ENCODE results near the gene VTI1A.

Gene VTI1A

DNA sequence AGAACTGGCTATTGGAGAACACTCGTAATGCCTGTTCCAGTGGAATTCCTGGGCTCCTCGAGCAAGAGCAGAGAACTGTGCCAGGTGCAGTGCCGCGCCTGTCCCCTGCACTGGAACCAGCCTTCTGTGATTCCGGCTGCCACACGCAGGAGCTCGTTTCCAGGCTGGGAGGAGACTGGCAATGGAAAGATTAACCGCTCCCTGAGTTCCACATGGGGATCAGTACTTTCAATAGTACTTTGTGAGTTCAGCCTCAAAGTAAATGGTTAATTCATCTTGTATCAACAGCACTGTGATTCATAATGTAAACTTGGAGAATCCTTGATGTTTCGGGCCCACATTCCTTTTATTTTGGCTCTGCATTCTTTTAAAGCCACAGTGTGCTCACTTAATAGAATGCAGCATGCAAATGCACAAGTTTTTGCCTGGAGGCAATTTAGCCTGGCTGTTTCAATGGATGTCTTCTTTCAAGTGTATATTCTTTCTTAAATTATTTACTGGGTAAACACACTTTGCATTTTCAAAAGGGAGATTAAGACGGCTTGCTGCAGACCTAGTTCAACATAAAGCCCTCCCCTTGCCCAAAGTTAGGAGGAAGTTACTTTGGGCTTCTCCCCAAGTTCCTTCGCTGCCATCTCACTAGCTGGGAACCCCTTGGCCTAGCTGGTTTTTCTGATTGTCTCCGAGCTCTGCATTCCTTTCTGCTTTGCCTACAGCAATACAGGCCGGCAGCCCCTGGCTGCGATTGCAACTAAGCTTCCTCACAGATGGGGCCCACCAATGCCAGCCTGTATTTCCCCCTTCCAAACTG, 364.9 kb downstream of the VTI1A start:
- DNase-seq (ENCODE audit: low spot score): peak; percentile 87

DNA sequence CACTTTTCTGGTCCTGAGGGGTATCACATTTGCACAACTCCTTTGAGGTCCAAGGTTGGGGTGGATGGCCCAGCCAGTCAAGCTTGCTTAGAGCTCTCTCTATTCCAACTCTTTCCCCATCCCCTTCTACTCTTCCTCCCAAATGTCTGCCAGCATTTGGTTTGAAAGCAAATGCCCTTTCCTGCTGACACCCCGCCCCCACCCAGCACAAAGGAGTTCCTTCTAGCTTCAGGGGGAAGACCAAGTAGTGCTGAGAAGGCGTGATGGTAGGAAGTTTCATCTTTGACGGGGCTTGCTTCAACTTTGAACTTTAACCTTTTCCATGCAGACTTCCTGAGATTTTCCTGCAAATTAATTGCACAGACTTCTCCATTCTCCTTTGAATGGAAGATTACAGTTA, 365.6 kb downstream of the VTI1A start:
- peak; percentile 5 for DNase-seq (ENCODE audit: low spot score)

DNA sequence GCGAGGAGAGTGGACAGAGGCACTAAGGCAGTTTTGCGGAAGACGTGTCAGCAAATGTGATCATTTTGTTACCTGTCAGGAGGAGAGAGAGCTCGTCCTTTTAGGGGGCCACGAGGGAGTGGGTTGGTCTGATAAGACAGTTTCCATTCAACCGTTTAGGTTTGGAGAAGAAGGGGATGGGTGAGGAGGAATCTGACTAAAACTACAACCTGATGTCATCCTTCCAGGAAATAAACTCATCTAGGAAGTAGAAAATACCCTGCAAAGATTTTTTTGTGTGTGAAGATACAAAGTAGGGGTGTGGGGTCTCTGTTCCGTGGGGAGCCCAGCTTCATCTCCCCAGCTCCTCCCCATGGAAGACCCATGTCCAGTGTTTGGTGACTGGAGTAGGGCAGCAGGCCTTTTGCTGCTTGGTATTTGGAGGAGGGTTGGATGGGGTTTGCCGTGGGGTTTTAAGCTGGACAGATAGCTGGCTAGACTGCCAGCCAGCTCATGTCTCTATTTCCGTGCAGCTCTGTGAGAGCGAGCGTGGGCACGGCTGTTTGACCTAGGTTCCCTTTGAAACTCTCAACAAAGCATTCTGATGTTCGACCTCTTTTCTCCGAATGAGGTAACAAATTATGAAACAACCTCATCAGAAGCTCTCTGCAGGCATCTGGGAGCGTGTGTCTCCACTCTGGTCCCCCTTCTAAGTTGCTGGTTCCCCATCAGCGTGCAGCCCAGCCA, 367.0 kb downstream of the VTI1A start:
- no peak for DNase-seq (ENCODE audit: low spot score)

DNA sequence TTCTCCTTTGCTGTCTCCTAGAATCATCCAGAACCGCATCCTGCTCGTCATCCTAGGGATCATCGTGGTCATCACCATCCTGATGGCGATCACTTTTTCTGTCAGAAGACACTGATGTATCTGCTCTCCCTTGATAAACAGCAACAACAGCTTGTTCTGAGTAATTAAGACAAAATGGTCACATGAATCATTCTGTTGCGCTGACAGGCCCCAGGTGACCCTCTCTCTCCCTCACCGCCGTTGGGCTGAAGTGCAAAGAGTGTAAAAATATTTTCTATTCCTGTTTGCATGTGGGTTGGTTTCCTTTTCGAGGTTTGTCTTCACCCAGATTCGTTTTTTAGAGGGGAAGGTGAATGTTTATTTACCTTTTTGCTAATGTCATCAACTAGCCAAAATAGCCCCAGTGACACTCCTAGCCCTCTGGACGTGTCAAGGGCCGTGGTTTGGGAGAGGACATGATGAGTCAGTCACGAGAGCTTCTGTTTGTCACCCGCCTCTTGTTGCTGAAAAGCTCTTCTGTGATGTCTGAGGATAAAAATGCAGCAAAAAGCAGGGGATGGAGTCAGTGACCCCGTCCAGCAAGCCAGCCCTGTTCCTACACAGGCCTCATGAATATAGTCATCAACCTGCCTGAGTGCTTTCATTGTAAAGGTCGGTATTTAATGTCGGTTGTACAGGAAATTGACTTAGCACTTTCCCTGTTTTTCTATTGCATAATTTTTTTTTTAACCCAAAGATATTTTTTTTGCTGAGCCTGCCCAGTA, 368.4 kb downstream of the VTI1A start:
- peak; percentile 51 for DNase-seq (ENCODE audit: low spot score)

DNA sequence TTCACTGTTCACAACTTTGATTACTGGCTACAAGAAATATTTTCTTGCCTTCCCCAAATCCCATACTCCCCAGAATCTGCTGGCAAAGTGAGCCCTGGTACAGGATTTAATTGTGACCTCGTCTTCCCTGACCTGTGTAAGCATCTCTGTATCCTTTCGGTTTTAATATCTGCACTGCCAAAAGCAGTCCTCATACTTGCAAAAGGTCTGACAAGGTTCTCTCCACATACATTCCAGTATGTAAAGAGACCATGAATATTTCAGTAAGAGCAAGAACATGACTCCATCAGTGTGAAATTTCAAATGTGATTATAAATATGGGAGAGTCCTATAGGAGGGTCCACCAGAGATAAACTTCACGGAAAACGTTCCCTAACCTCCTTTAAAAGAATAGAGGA, 369.0 kb downstream of the VTI1A start:
- no peak for DNase-seq (ENCODE audit: low spot score)

DNA sequence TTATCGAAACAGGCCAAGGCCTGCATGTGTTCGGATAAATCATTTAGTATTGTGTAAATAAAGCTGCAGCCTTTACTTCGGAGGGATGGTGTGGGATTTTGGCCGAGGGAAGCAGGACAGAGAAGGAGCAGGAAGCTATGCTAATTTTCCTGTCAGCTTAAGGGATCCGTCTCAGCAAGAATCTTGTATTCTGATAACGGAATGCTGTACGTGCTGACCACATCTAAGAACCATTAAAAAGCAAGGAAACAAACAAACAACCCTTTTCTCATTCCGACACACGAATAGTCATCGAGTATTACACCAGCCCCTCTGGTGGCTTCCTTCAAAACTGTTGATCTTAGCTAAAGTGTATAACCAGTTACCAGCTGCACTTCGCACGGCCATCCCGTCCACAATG, 369.9 kb downstream of the VTI1A start:
- no peak for DNase-seq (ENCODE audit: low spot score)

DNA sequence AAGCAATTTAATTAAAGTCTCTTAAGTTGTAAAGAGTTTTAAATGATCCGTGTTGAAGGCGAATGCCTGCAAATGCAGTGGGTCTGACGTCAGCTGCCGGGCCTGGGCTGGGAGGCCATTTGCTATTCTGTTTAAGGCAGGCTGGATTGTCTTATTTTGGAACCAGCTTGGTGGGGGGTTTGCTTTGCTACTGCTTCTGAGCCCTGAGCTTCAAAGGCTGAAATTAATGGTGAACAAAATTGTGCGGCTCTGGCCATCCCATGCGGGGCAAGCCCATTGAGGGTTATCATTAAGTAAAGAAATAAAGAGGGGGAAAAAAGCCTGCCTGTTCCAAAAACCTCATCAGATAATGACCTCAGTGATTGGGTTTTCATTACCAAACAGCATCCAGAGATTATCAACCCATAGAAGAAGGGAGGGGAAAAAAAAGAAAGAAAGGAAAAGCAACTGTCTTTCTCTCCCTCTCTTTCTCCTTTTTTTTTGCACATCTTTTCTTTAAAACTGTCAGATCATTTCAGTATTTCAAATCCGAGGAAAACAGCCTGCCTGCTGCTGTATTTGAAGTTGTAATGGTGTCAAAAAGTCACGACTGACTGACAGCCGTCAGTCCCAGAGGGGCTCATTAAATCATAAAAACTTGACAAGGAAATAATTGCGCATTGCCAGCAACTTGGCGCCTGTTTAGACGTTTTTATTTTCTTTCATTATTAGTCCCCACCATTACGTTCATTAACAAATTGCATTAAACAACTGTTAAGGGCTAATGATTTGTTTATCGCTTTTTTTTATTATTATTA, 371.2 kb downstream of the VTI1A start:
- no peak for DNase-seq (ENCODE audit: low spot score)

DNA sequence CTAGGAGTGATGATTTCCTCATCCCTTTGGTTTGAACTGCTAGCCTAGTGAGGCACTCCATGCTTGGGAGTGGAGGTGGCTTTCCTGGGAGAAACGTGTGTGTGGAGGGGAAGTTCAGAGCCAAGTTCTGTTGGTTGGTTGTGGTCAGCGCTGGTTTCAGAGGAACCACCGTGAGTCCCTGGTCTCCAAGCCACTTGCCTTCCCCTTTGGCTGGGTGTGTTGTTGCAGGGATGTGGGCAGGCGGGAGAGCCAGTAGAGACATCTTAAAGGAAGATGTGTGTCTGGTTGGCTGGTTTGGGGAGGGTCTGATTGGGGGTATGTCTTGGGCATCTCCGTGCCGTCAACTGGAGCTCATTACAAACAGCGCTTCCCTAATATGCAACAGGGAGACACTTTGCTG, 372.2 kb downstream of the VTI1A start:
- no peak for DNase-seq (ENCODE audit: low spot score)

DNA sequence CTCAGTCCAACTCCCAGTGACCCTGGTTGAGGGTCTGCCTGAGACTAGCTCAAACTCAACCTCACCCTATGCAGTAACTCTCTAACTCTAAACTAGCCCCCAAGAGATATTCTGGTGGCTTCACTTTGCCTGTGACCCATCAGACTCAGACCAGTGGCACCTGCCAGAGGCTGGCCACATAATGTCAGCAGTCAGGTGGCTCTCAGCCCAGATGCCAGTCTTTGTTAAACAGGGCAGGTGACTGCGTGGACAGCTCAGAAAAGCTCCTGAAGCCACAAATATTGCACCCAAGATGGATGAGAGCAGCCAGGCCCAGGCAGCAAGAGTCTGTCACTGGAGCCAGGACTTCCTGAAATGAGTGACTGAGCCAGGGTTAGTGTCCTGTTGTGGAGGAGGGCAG, 373.3 kb downstream of the VTI1A start:
- DNase-seq (ENCODE audit: low spot score): no peak

DNA sequence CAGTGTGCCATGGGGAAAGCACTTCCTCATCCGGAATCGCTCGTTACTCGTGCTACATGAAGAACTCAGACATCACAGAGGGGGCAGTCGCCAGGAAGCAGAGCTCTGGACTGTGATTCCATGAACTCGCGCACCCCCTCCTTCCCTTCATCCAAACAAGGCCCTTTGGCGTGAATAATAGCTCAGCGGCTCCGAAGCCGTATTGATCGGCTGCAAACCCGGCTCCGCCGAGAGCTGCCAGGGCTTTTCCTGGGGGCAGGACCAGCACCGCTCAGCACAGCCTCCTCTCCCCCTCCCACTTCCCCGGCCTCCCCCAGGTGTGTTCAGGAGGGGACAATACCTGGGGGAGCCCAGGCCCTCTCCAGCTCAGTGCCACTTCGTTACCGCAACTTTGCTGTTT, 374.0 kb downstream of the VTI1A start:
- no peak for DNase-seq (ENCODE audit: low spot score)

DNA sequence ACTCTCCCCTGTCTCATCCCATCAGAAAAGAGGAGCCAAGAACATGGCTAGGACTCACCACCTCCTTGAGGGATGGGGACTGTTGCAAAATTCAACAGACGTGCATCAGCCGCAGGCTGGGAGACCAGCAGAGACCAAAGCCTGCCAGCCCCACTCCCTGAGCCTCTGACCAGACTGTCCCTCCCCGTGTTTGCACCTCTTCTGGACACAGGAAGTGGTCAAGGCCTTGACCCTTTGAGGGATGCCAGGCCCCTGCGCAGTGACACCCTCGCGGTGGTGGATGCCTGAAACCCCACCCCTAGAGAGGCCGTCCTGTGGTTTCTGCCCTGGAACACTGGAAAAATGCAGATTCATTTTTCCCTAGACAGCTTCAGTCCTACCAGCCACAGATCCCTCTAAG, 374.6 kb downstream of the VTI1A start:
- DNase-seq (ENCODE audit: low spot score): no peak

DNA sequence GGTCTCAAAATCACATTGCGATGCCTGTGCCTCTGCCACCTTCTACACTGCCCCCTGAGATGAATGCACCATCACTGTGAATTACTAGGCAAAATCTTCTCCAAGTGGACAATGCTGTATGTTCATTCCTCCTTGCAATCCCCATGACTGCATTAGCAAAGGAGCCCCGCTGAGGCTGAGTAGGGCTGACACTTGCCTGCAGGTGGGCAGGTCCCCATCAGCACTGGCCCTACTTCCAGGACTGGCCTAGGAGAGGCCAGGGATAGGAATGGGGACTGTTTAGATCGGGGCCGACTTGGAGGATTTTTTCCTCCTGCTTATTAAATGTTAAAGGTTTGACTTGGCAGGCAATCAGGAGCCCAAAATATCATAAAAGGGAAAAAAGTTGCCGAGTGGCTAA, 376.0 kb downstream of the VTI1A start:
- no peak for DNase-seq (ENCODE audit: low spot score)

DNA sequence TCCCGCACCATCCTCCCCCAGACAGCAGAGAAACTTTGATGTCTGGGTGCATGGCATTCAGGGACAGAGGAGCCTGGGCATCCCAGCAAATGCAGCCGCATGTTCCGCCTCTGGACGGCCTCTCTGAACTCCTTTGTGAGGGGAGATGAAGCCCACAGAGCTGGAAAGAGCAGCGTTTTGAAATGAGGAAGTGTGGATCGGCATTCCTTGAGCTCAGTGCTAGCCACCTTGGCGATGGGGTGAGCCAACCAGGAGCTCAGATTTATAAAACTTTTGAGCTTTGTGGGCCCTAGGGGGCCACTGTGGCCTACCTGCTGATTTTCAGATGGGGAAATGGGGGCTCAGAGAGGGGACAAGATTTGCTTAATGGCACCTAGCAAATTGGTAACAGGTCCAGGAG, 376.6 kb downstream of the VTI1A start:
- DNase-seq (ENCODE audit: low spot score): no peak

DNA sequence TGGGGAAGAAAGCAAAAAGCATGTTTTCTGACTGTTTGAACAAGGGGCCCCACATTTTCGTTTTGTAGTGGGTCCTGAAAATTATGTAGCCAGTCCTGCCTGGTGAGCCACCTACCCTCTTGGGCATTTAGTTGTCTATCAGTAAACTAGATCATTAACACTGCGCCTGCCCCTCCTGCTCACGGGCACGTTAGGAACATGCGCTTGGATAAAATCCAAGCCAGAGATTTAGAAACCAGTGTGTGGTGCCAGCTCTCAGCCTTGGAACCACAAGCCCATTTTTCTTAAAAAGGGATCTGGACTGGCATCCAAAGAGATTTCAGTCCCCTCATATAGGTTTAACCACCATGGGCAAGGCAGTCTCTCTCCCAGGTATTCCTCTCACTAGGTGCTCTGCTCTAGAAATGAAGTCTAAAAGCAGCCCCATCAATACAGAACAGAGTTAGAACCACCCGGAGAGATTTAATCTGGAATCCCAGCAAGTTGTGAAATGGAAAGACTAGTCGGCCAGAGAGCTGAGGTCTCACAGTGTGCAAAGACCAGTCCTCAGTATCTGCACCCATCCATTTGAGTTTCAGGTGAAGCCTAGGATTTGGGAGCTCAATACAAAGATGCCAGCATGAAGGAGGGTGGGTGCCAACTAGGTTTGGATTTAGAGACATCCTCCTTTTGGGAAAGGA, 379.1 kb downstream of the VTI1A start:
- DNase-seq (ENCODE audit: low spot score): no peak

DNA sequence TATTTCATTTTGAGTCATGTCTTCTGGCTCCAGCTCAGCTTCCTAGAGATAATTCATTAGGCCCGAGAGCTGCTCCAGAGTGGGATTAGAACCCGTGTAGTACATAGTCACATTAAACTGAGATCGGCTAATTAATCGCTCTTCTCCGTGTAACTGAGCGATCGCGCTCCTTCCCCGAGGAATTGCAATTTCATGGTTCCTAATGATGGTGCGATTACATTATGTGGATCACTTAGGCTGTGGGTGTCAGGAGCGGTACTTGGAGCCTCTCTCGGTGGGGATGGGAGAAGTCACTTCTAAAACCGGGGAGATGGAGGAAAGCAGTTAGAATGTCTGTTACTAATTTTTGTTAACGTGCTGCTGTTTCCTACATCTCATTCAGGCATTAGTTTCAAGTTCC, 380.1 kb downstream of the VTI1A start:
- no peak for DNase-seq (ENCODE audit: low spot score)

DNA sequence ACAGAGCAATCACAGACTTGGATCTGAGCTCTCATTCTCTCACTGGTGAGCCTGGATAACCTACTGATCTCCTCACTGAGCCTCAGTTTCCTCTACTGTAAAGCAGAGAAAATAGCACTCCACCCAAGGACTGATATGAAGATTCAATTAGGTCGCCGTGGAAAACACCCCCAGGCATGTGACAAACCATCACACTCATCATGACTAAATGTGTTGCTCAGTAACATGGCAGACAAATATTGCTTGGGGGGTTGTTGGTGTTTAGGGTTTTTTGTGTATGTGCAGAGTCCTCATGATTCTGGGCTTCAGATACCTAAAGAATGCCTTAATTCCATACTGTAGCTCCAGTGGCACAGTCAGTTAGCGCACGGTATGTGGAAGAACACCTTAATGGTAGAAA, 380.9 kb downstream of the VTI1A start:
- no peak for DNase-seq (ENCODE audit: low spot score)

DNA sequence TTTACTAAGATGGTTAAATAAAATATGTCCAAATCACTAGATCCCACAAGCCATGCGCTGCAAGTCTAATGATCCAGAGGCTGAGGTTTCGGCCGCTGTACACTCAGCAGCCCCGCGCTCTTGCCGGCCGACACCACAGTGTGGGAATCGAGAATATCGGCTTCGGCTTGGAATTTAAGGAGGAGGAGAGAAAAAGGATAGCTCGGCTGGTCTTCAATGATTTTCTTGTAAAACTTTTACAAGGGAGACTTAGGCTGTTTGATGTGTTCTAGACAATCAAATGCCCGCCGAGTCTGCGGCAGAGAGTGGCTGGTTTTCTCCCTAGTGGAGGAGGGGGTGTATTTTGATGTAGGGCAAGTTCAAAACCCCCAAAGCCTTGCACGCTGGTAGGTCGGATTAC, 384.8 kb downstream of the VTI1A start:
- DNase-seq (ENCODE audit: low spot score): no peak

DNA sequence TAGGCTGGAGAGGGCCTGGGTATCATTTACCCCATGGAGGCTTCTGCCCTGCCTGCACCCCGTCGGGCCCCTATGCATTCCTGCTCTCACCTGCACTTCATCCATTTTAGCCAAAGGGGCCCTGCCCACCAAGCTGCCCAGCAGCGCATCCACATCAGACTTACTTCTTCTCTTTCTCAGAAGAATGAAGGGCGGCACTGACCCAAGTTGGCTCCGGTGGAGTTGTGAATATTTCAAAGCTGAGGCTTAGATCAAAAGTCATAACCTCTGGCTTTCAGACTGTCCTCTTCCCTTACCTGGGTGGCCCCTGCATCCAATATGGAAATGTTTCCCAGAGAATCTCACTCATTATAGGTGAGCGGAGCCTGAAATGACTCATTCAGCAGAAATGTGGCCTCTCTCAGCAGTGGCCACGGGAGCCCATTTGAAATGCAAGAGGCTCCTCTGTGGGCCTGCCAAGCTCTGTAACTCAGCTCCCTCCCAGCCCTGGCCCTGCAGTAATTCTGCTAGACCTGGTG, 385.4 kb downstream of the VTI1A start:
- no peak for DNase-seq (ENCODE audit: low spot score)

DNA sequence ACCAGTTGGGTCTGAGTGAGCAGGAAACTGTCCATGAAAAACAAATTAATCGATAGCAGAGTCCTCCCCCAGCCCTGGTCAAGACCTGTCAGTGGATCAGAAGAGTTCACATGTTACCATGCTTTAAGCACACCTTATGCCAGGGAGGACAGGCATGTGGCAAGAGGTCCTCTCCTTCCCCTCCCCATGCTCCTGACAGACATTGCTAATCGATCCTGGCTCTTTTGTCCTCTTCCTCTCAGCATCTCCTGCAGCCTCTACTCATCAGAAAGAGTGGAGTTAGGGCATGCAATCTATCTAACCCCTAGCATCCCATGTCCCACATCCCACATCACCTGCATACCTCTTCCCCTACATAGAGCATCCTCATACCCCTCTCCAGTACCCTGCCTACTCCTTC, 385.9 kb downstream of the VTI1A start:
- DNase-seq (ENCODE audit: low spot score): no peak

DNA sequence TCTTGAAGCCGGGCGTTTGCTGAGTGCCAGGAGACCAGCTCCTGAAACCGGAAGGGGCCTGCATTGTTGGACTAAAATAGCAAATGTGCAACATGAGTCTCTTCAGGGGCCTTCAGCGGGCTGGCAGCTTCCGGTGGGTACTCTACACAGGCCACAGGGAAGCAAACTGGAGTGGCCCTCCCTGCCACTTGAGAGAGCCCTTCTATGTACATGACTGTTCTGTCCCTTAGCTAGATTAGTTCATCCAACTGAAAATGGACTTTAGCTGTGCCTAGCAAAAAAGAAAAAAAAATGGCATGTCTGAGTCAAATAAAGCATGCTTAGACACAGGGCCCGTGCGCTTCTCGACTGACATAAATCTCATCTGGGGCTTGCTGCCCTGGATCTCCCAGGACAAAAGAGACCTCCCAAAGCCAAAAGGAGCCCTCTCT, 387.8 kb downstream of the VTI1A start:
- DNase-seq (ENCODE audit: low spot score): no peak

DNA sequence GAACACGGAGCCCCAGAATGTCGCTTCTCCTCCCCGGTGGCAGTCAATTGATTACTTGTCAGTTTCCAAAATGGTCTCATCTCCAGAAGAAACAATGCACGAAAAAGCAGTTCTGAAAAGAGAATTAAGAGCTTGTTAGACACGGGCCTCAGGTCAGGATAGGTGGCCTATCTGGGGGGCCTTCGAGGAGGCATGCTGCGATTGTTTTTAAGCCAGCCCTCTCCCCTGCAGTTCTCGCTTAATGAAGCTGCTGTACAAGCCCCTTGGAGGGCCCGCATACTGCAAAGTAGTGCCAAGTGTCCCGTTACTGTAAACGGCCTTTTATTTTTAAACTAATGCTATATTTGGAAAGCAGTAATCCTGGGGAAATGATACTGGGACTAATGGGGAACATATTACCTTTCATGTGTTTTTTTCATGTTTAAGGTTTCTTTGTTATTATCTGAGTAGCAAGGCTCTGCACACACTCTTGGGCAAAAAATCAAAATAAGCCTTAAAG, 388.3 kb downstream of the VTI1A start:
- no peak for DNase-seq (ENCODE audit: low spot score)

All from COLO829 (cell line).